NCI-H526 treated with DMSO at 0.1 percent for 48 hours (cell line): Measurements from ENCODE around the gene APOBEC3A.
"Not testable (repeated sequence)": the region's sequence is repeated elsewhere in the genome, so short reads cannot be mapped to it uniquely, and the experiment has no call there.

Experiments used
- DNase-seq: peaks from one replicate; lab custom pipeline; 2025; lab: John Stamatoyannopoulos, UW

The APOBEC3A gene

GRCh38 chr22:38943201-38943600, 14.2 kb upstream of the APOBEC3A start:
- DNase-seq: no peak

GRCh38 chr22:38943882-38944281, 13.5 kb upstream of the APOBEC3A start:
- DNase-seq: no peak

GRCh38 chr22:38944653-38945052, 12.8 kb upstream of the APOBEC3A start:
- DNase-seq: no peak

- not testable (repeated sequence) for DNase-seq
These were observed 11.6 kb upstream of the APOBEC3A start for GRCh38 chr22:38945706-38946338.

GRCh38 chr22:38946771-38947170, 10.6 kb upstream of the APOBEC3A start:
- DNase-seq: no peak

GRCh38 chr22:38947321-38948140, 9.9 kb upstream of the APOBEC3A start:
- no peak for DNase-seq

- DNase-seq: no peak
These were observed 9.0 kb upstream of the APOBEC3A start for GRCh38 chr22:38948181-38948940.

GRCh38 chr22:38949889-38950405, 7.5 kb upstream of the APOBEC3A start:
- DNase-seq: no peak

GRCh38 chr22:38950527-38951295, 6.7 kb upstream of the APOBEC3A start:
- DNase-seq: no peak

GRCh38 chr22:38951734-38952133, 5.7 kb upstream of the APOBEC3A start:
- no peak for DNase-seq

- DNase-seq: no peak
These were observed 5.0 kb upstream of the APOBEC3A start for GRCh38 chr22:38952281-38952993.

- DNase-seq: no peak
These were observed 4.3 kb upstream of the APOBEC3A start for GRCh38 chr22:38953091-38953490.

- DNase-seq: no peak
These were observed 3.6 kb upstream of the APOBEC3A start for GRCh38 chr22:38953577-38954413.

- DNase-seq: no peak
These were observed 2.9 kb upstream of the APOBEC3A start for GRCh38 chr22:38954414-38955043.

- no peak for DNase-seq
These were observed 2.0 kb upstream of the APOBEC3A start for GRCh38 chr22:38955250-38955905.

GRCh38 chr22:38955926-38956325, 1.5 kb upstream of the APOBEC3A start:
- DNase-seq: no peak

GRCh38 chr22:38956551-38956950, 858 bp upstream of the APOBEC3A start:
- no peak for DNase-seq

GRCh38 chr22:38957808-38958650, 620 bp downstream of the APOBEC3A start:
- DNase-seq: no peak
